Measurements from ENCODE around the gene FAM236D. TPM values are rescaled to one million over a fixed set of nuclear protein-coding genes. Genes with fewer than 3 reads are reported as not detected.

Gene FAM236D
- total RNA-seq, 1 experiment from 2014 or later: not detected

Other genes with a start within 250 kb of the FAM236D start
- gene HDAC8, start 235.4 kb downstream of the FAM236D start, total RNA-seq (2014; rRNA removed; shearing (Covaris generic)): 29.0 and 33.3 TPM in 2 replicates
- gene PHKA1, start 93.9 kb downstream of the FAM236D start, total RNA-seq (2014; rRNA removed; shearing (Covaris generic)): 0.21 TPM in 1 of 2 replicates, not detected in the other
- not detected in 2 replicates for gene DMRTC1B, start 31.3 kb downstream of the FAM236D start, total RNA-seq (2014; rRNA removed; shearing (Covaris generic))
- not detected in 2 replicates for gene FAM236B, start 25.6 kb downstream of the FAM236D start, total RNA-seq (2014; rRNA removed; shearing (Covaris generic))
- gene FAM236C, start 104.4 kb upstream of the FAM236D start, total RNA-seq (2014; rRNA removed; shearing (Covaris generic)): not detected in 2 replicates
- gene FAM236A, start 130.0 kb upstream of the FAM236D start, total RNA-seq (2014; rRNA removed; shearing (Covaris generic)): not detected in 2 replicates
- gene DMRTC1, start 135.6 kb upstream of the FAM236D start, total RNA-seq (2014; rRNA removed; shearing (Covaris generic)): not detected in 2 replicates
- not detected in 2 replicates for gene PABPC1L2B, start 194.7 kb upstream of the FAM236D start, total RNA-seq (2014; rRNA removed; shearing (Covaris generic))